GM18870 (cell line): ENCODE measurements around the gene USH2A.
"Not testable (repeated sequence)": the region's sequence is repeated elsewhere in the genome, so short reads cannot be mapped to it uniquely, and the experiment has no call there.

Experiments
- ATAC-seq: cut with Tn5 transposase; IDR thresholded peaks from one replicate; pipeline ENCODE4 v1.9.1; 2021; ENCODE audit warnings: moderate library complexity; ENCODE audit not compliant: unreplicated experiment

USH2A gene

GRCh38 chr1:216051071-216051470, 372.2 kb downstream of the USH2A start:
- ATAC-seq: no peak

GRCh38 chr1:216049741-216050430, 373.4 kb downstream of the USH2A start:
- ATAC-seq: no peak

- no peak for ATAC-seq
Observed at GRCh38 chr1:216047811-216048572, 375.3 kb downstream of the USH2A start.

GRCh38 chr1:216046336-216046735, 376.9 kb downstream of the USH2A start:
- ATAC-seq: no peak

GRCh38 chr1:216045400-216045799, 377.8 kb downstream of the USH2A start:
- ATAC-seq: no peak

- ATAC-seq: no peak
Observed at GRCh38 chr1:216044538-216044937, 378.7 kb downstream of the USH2A start.

GRCh38 chr1:216034506-216034905, 388.7 kb downstream of the USH2A start:
- ATAC-seq: no peak

GRCh38 chr1:216032961-216033614, 390.2 kb downstream of the USH2A start:
- no peak for ATAC-seq

GRCh38 chr1:216032284-216032683, 391.0 kb downstream of the USH2A start:
- ATAC-seq: peak; percentile 52

- no peak for ATAC-seq
Observed at GRCh38 chr1:216028631-216029030, 394.6 kb downstream of the USH2A start.

GRCh38 chr1:216024546-216024945, 398.7 kb downstream of the USH2A start:
- ATAC-seq: no peak

GRCh38 chr1:216020743-216021345, 402.4 kb downstream of the USH2A start:
- ATAC-seq: peak; percentile 59

GRCh38 chr1:216015116-216015515, 408.1 kb downstream of the USH2A start:
- ATAC-seq: no peak

- no peak for ATAC-seq
Observed at GRCh38 chr1:216014086-216014485, 409.2 kb downstream of the USH2A start.

- ATAC-seq: not testable (repeated sequence)
Observed at GRCh38 chr1:216009456-216009855, 413.8 kb downstream of the USH2A start.

GRCh38 chr1:216005916-216006315, 417.3 kb downstream of the USH2A start:
- peak; percentile 100 for ATAC-seq

- peak; percentile 64 for ATAC-seq
Observed at GRCh38 chr1:215992620-215993019, 430.6 kb downstream of the USH2A start.

GRCh38 chr1:215987092-215987875, 436.0 kb downstream of the USH2A start:
- no peak for ATAC-seq

- no peak for ATAC-seq
Observed at GRCh38 chr1:215986401-215986800, 436.8 kb downstream of the USH2A start.

GRCh38 chr1:215983680-215984079, 439.6 kb downstream of the USH2A start:
- no peak for ATAC-seq
